SK-N-SH (cell line): Measurements from ENCODE around the gene XKR7. TPM values are rescaled to one million over a fixed set of nuclear protein-coding genes. Genes with fewer than 3 reads are reported as not detected.

Source experiments
- CTCF ChIA-PET: fragments of 300-600, 350-600 bp; formaldehyde crosslinking; extraction: SDS; loops from one replicate; lab custom pipeline; 2021; lab: Yijun Ruan, JAX
- POLR2A ChIA-PET: fragments of 350-600 bp; sonication (Branson Sonifier 250); formaldehyde crosslinking; extraction: SDS; loops from one replicate; lab custom pipeline; 2020; ENCODE audit warnings: antibody characterized with exemption, inconsistent platforms; lab: Yijun Ruan, JAX
- DNase-seq: peaks from one replicate; pipeline ENCODE4 v3.0.0; 2012
- H2AFZ ChIP-seq: fragments of 200-600 bp; sonication (generic); 2 replicates; pipeline ENCODE4 v1.8.1; 2016; ENCODE audit warnings: antibody characterized with exemption, mild to moderate bottlenecking, low read depth
- H3F3A ChIP-seq: fragments of 200-600 bp; sonication (generic); replicated peaks from 2 replicates; pipeline ENCODE3; 2016; ENCODE audit warnings: antibody characterized with exemption, mild to moderate bottlenecking; ENCODE audit not compliant: insufficient read depth
- H3K27ac ChIP-seq, 2 experiments: fragments of 200-500 bp in 1 of 2; fragments of 200-600 bp in 1 of 2; sonication (Bioruptor generic) in 1 of 2; sonication (generic), shearing (Covaris generic) in 1 of 2; 2 replicates each; pipeline versions ENCODE4 v1.5.1 to v1.6.1; 2014 to 2016; ENCODE audit warnings: low read depth in 2 of 2, inconsistent platforms in 1 of 2, low read length in 1 of 2, mild to moderate bottlenecking in 1 of 2, mixed read lengths in 1 of 2
- H3K27me3 ChIP-seq: fragments of 200-600 bp; sonication (generic), shearing (Covaris generic); 2 replicates; pipeline ENCODE4 v1.6.1; 2016; ENCODE audit warnings: mixed run types; ENCODE audit not compliant: insufficient read depth
- H3K36me3 ChIP-seq, 2 experiments: fragments of 200-500 bp in 1 of 2; fragments of 200-600 bp in 1 of 2; sonication (Bioruptor generic) in 1 of 2; sonication (generic) in 1 of 2; replicated peaks in 1 of 2; 2 replicates each; pipeline versions ENCODE3 to v1.5.1; 2014 to 2016; ENCODE audit warnings: low read length in 1 of 2, mild to moderate bottlenecking in 1 of 2; ENCODE audit not compliant: insufficient read depth in 2 of 2, control insufficient read depth in 1 of 2
- H3K4me1 ChIP-seq, 2 experiments: fragments of 200-500 bp in 1 of 2; fragments of 200-600 bp in 1 of 2; sonication (Bioruptor generic) in 1 of 2; sonication (generic), shearing (Covaris generic) in 1 of 2; 2 replicates each; pipeline versions ENCODE4 v1.5.1 to v1.6.1; 2014 to 2016; ENCODE audit warnings: low read depth in 1 of 2, low read length in 1 of 2, mixed run types in 1 of 2; ENCODE audit not compliant: insufficient read depth in 2 of 2, control insufficient read depth in 1 of 2
- H3K4me2 ChIP-seq: fragments of 200-600 bp; sonication (generic), shearing (Covaris generic); 2 replicates; pipeline ENCODE4 v1.6.1; 2017; ENCODE audit warnings: mixed run types
- H3K4me3 ChIP-seq, 2 experiments: fragments of 200-500 bp in 1 of 2; fragments of 200-600 bp in 1 of 2; sonication (Bioruptor generic) in 1 of 2; sonication (generic), shearing (Covaris generic) in 1 of 2; 2 replicates each; pipeline versions ENCODE4 v1.5.1 to v1.8.1; 2014 to 2016; ENCODE audit warnings: low read depth in 2 of 2, inconsistent platforms in 1 of 2, low read length in 1 of 2, mild to moderate bottlenecking in 1 of 2, mixed read lengths in 1 of 2, moderate library complexity in 1 of 2
- H3K79me2 ChIP-seq: fragments of 200-600 bp; sonication (generic); 2 replicates; pipeline ENCODE4 v1.8.1; 2017; ENCODE audit warnings: mild to moderate bottlenecking; ENCODE audit not compliant: insufficient read depth
- H3K9ac ChIP-seq: fragments of 200-600 bp; sonication (generic); 2 replicates; pipeline ENCODE4 v1.6.1; 2017; ENCODE audit warnings: mixed run types
- H3K9me2 ChIP-seq: fragments of 200-600 bp; sonication (generic); 2 replicates; pipeline ENCODE4 v1.6.1; 2017; ENCODE audit warnings: mixed run types
- H3K9me3 ChIP-seq: fragments of 200-600 bp; sonication (generic); 2 replicates; pipeline ENCODE4 v1.6.1; 2017; ENCODE audit warnings: mixed run types, mild to moderate bottlenecking, moderate library complexity
- H4K20me1 ChIP-seq: fragments of 200-600 bp; sonication (generic); 2 replicates; pipeline ENCODE4 v1.6.1; 2017; ENCODE audit warnings: mild to moderate bottlenecking, mixed run types; ENCODE audit not compliant: insufficient read depth
- EP300 ChIP-seq, 2 experiments: IDR thresholded peaks; 2 replicates each; pipeline versions ENCODE4 v1.4.0 to v1.6.1; 2012; ENCODE audit warnings: borderline replicate concordance in 1 of 2, low read depth in 1 of 2, low read length in 1 of 2
- EZH2phosphoT487 ChIP-seq: fragments of 200-600 bp; sonication (generic); IDR thresholded peaks from 2 replicates; pipeline ENCODE4 v1.6.1; 2017; ENCODE audit warnings: low read depth, mixed run types, mild to moderate bottlenecking, antibody characterized with exemption, moderate library complexity, borderline replicate concordance
- FOSL2 ChIP-seq: IDR thresholded peaks from 2 replicates; pipeline ENCODE4 v1.4.0; 2012; ENCODE audit warnings: low read depth, mild to moderate bottlenecking, moderate library complexity, borderline replicate concordance
- FOXJ3 ChIP-seq: sonication (generic); formaldehyde crosslinking; IDR thresholded peaks from 2 replicates; pipeline ENCODE4 v1.5.1; 2020; ENCODE audit warnings: mild to moderate bottlenecking, missing genetic modification reagents
- MXI1 ChIP-seq: IDR thresholded peaks from 2 replicates; pipeline ENCODE4 v1.6.1; 2012; ENCODE audit warnings: mild to moderate bottlenecking, low read depth, low read length, improper control_type of control experiment
- NFIC ChIP-seq: IDR thresholded peaks from 2 replicates; pipeline ENCODE4 v1.4.0; 2012; ENCODE audit warnings: borderline replicate concordance
- NRF1 ChIP-seq: IDR thresholded peaks from 2 replicates; pipeline ENCODE4 v1.6.1; 2012; ENCODE audit warnings: low read depth, mild to moderate bottlenecking, low read length
- RCOR1 ChIP-seq: fragments of 150-350 bp; IDR thresholded peaks from 2 replicates; pipeline ENCODE4 v1.6.1; 2017; ENCODE audit warnings: antibody characterized with exemption, low read length
- RXRA ChIP-seq: IDR thresholded peaks from 2 replicates; pipeline ENCODE4 v1.4.0; 2012; ENCODE audit warnings: low read depth, mild to moderate bottlenecking, borderline replicate concordance
- SIN3A ChIP-seq: IDR thresholded peaks from 2 replicates; pipeline ENCODE4 v1.6.1; 2012; ENCODE audit warnings: low read depth, mild to moderate bottlenecking, low read length, moderate library complexity, borderline replicate concordance
- TCF12 ChIP-seq: IDR thresholded peaks from 2 replicates; pipeline ENCODE4 v1.4.0; 2012
- YY1 ChIP-seq: IDR thresholded peaks from 2 replicates; pipeline ENCODE4 v1.4.0; 2012; ENCODE audit warnings: low read depth, mild to moderate bottlenecking
- WGBS: methylation state at CpG from one replicate; pipeline ENCODE4 v1.1.6; 2017; ENCODE audit warnings: low lambda C conversion rate; 5-methylcytosine and 5-hydroxymethylcytosine counted together
- polyA plus RNA-seq, 3 experiments: library from polyadenylated mRNA; depleted of rRNA; stranded (reverse); fragments of >200 nt; gene quantifications; 2 replicates each; pipeline ENCODE4 v1.2.3, GENCODE V29; 2012
- TF ChIP-seq, protein P1 (sequence below): fragments of 150-350 bp; IDR thresholded peaks from 2 replicates; pipeline ENCODE4 v1.6.1; 2017; ENCODE audit warnings: antibody characterized with exemption, low read length, low read depth, borderline replicate concordance
- TF ChIP-seq, protein P2 (sequence below): IDR thresholded peaks from 2 replicates; pipeline ENCODE4 v1.4.0; 2012; ENCODE audit warnings: low read depth
- TF ChIP-seq, protein P3 (sequence below): IDR thresholded peaks from 2 replicates; pipeline ENCODE4; 2012

XKR7 gene
- polyA plus RNA-seq, 1 of the 3 experiments (the other 2 are of a cell fraction), result 0.02 TPM

DNA sequence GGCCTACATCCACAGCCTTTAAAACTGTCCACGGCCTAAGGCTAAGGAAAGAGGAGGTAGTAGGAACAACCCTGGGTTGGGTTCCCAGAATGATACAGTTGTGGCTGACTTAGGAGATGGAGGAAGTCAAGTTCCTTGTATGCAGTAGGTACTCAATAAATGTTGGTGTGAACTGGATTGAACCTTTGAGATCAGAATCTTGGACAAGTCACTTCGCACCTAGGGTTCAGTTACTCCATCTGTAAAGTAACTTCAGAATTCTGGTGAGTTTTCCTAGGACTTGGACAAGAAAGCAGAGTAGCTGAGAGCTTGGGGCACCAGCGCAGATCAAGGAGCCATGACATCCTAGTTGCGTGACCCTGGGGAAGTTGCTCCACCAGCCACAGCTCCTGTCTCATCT lies 9.1 kb downstream of the XKR7 start:
- H3K9me2 ChIP-seq, result no peaks in the 10 kb centered on the region
- no peaks in the 10 kb centered on the region; the same call in 1 of the 2 replicates for H3K27me3 ChIP-seq
- no peak for DNase-seq
- H3K4me3 ChIP-seq, result no peak overlapping the region
- WGBS, result 16% methylated on average over 2 of the region's 4 CpGs
- H3K27ac ChIP-seq, result no peak overlapping the region
- TF ChIP-seq NRF1 (no peak), SIN3A (no peak), FOSL2 (no peak), EP300 (IDR thresholded peaks at IDR 0.05; ENCODE audit: borderline replicate concordance in 1 of 2, low read depth in 1 of 2, low read length in 1 of 2) (no peak), RCOR1 (no peak), MXI1 (no peak), YY1 (no peak), RXRA (no peak)
- TF ChIP-seq, protein P1, sequence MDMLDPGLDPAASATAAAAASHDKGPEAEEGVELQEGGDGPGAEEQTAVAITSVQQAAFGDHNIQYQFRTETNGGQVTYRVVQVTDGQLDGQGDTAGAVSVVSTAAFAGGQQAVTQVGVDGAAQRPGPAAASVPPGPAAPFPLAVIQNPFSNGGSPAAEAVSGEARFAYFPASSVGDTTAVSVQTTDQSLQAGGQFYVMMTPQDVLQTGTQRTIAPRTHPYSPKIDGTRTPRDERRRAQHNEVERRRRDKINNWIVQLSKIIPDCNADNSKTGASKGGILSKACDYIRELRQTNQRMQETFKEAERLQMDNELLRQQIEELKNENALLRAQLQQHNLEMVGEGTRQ, result no peak
- ChIA-PET POLR2A (no interaction called here), CTCF (interaction anchor here (0.6 to 1.1 kb wide), 2 partner anchors 24 to 55 kb away, joined by 3 to 4 read pairs; no protein-coding TSS in a partner anchor)
- no peaks in the 10 kb centered on the region for H3K79me2 ChIP-seq
- no peak overlapping the region for H3K9ac ChIP-seq
- no peaks in the 10 kb centered on the region for H4K20me1 ChIP-seq
- no peaks in the 10 kb centered on the region for H3K9me3 ChIP-seq
- no peak overlapping the region for H3K4me2 ChIP-seq
- H2AFZ ChIP-seq, result no peak overlapping the region
- H3K36me3 ChIP-seq, result no peaks in the 10 kb centered on the region
- H3F3A ChIP-seq, result no peaks in the 10 kb centered on the region
- peaks cover 0 to 3% of the 10 kb centered on the region in 2 experiments; a peak in 1 of 4 replicates for H3K4me1 ChIP-seq

DNA sequence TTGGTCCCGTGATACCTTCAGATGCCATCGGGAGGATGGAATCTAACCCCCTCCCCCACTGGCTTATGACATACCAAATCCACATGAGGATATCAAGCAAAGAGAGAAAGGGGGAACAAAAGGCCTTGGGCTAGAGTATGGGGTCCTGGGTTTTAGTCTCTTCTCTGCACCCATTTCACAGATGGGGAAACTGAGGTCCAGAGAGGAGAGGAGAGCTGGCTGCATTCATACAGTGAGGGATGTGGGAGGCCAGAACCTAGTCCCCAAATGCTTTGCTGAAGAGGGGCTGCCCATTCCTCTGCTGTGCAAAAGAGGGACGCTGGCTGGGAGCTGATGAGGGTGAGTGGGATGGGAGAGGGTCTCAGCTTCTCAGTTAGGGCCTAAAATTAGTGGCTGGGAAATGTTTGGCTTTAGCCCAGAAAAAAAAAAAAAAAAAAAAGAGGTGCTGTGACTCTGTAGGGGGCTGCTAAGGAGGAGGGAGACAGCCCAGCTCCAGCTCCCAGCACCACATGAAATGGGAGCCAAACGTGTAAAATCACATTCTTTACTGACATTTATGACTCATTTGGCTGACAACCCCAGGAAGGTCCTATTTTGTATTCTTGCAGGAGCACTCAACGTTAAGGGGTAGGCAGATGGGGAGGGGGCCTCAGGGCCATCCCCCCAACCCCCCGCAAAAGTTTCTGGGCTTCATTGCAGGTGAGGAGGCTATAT lies 11.9 kb downstream of the XKR7 start:
- H3K4me2 ChIP-seq, result no peak overlapping the region
- H4K20me1 ChIP-seq, result no peaks in the 10 kb centered on the region
- H3K9ac ChIP-seq, result no peak overlapping the region
- no peak overlapping the region for H3K27ac ChIP-seq
- H3K9me2 ChIP-seq, result no peaks in the 10 kb centered on the region
- ChIA-PET CTCF (interaction anchor here (0.7 to 1.5 kb wide), 2 partner anchors 11 to 51 kb away, joined by 3 read pairs; no protein-coding TSS in a partner anchor), POLR2A (no interaction called here)
- H3K9me3 ChIP-seq, result no peaks in the 10 kb centered on the region
- no peaks in the 10 kb centered on the region for H3K79me2 ChIP-seq
- DNase-seq, result no peak
- H3K4me3 ChIP-seq, result no peak overlapping the region
- no peaks in the 10 kb centered on the region; a peak in 1 of 4 replicates for H3K4me1 ChIP-seq
- H3K36me3 ChIP-seq, result no peaks in the 10 kb centered on the region
- WGBS, result 72% methylated on average over 6 of the region's 6 CpGs
- TF ChIP-seq, protein P1, result no peak
- TF ChIP-seq NFIC, result no peak
- TF ChIP-seq FOXJ3 (CRISPR knock-in tag), result no peak
- TF ChIP-seq, protein P2, sequence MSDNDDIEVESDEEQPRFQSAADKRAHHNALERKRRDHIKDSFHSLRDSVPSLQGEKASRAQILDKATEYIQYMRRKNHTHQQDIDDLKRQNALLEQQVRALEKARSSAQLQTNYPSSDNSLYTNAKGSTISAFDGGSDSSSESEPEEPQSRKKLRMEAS, result no peak
- no peak for TF ChIP-seq EZH2phosphoT487
- TF ChIP-seq TCF12, result no peak
- TF ChIP-seq, protein P3, sequence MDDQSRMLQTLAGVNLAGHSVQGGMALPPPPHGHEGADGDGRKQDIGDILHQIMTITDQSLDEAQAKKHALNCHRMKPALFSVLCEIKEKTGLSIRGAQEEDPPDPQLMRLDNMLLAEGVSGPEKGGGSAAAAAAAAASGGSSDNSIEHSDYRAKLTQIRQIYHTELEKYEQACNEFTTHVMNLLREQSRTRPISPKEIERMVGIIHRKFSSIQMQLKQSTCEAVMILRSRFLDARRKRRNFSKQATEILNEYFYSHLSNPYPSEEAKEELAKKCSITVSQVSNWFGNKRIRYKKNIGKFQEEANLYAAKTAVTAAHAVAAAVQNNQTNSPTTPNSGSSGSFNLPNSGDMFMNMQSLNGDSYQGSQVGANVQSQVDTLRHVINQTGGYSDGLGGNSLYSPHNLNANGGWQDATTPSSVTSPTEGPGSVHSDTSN, result no peak
- no peak overlapping the region for H2AFZ ChIP-seq
- H3F3A ChIP-seq, result no peaks in the 10 kb centered on the region
- H3K27me3 ChIP-seq, result no peaks in the 10 kb centered on the region; the same call in 1 of the 2 replicates
